Transverse colon (tissue), 4 donors: ENCODE measurements around the gene PF4V1.

Experiments
- EP300 ChIP-seq: sonication (generic); formaldehyde crosslinking; IDR thresholded peaks from one replicate; pipeline ENCODE4 v1.6.1; 2017; ENCODE audit warnings: antibody characterized with exemption, low read depth
- POLR2A ChIP-seq: fragments of 450-650 bp; IDR thresholded peaks from one replicate; pipeline ENCODE4 v1.6.1; 2016; ENCODE audit warnings: antibody characterized with exemption, mild to moderate bottlenecking, moderate library complexity
- POLR2AphosphoS5 ChIP-seq, 3 donors: sonication (generic); formaldehyde crosslinking; IDR thresholded peaks; one replicate each; pipeline ENCODE4 v1.6.1; 2016; ENCODE audit warnings: antibody characterized with exemption in 3 of 3
- TF ChIP-seq, protein P1 (sequence below), 5 experiments: fragments of 200-600 bp in 3 of 5; fragments of 450-650 bp in 2 of 5; sonication (generic) in 3 of 5; IDR thresholded peaks; 1 replicate in 2 of 5; 2 replicates in 3 of 5; pipeline ENCODE4 v1.5.1; 2016 to 2017; ENCODE audit warnings: antibody characterized with exemption in 5 of 5, inconsistent platforms in 3 of 5, mild to moderate bottlenecking in 2 of 5, moderate library complexity in 1 of 5

DNA sequence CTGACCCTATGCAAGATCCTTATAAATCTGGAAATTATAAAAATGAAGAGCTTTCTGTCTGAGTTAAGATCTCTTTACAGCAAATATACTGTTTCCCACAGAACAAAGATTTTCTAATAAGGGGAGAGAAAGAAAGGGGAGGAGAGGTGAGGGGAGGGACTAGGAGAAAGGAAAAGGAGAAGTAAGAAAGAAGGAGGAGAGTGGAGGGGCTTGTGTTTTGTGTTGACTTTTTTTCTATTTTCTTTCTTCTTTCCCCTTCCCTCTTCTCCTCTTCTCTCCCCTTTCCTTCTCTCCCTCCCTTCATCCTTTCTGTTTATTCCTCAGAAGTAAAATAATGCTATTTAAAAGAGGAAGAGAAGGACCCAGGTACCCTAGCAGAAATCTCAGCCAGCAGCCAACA, 10.4 kb upstream of the PF4V1 start:
- TF ChIP-seq, protein P1, sequence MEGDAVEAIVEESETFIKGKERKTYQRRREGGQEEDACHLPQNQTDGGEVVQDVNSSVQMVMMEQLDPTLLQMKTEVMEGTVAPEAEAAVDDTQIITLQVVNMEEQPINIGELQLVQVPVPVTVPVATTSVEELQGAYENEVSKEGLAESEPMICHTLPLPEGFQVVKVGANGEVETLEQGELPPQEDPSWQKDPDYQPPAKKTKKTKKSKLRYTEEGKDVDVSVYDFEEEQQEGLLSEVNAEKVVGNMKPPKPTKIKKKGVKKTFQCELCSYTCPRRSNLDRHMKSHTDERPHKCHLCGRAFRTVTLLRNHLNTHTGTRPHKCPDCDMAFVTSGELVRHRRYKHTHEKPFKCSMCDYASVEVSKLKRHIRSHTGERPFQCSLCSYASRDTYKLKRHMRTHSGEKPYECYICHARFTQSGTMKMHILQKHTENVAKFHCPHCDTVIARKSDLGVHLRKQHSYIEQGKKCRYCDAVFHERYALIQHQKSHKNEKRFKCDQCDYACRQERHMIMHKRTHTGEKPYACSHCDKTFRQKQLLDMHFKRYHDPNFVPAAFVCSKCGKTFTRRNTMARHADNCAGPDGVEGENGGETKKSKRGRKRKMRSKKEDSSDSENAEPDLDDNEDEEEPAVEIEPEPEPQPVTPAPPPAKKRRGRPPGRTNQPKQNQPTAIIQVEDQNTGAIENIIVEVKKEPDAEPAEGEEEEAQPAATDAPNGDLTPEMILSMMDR (IDR thresholded peaks at IDR 0.05) = no peak
- TF ChIP-seq POLR2A (no peak), POLR2AphosphoS5 (IDR thresholded peaks at IDR 0.05) (no peak), EP300 (no peak)
